Thyroid gland (tissue), 4 donors: Measurements from ENCODE around the gene POLR3GL.

Experiments
- CTCF ChIP-seq, 6 experiments: fragments of 200-600 bp in 3 of 6; fragments of 450-650 bp in 3 of 6; sonication (generic) in 3 of 6; IDR thresholded peaks; one replicate each; pipeline ENCODE4 v1.5.1; 2016 to 2019; ENCODE audit warnings: antibody characterized with exemption in 6 of 6, mild to moderate bottlenecking in 2 of 6, inconsistent platforms in 1 of 6, moderate library complexity in 1 of 6
- POLR2A ChIP-seq, 2 donors: fragments of 450-650 bp; IDR thresholded peaks; one replicate each; pipeline ENCODE4 v1.6.1; 2017; ENCODE audit warnings: antibody characterized with exemption in 2 of 2, mild to moderate bottlenecking in 2 of 2, moderate library complexity in 1 of 2

GRCh38 chr1:146010126-146010738 is 45.7 kb downstream of the POLR3GL start:
- peak in 1 of 2 donors; percentile 24 for TF ChIP-seq POLR2A (IDR thresholded peaks at IDR 0.05)
- no peak for TF ChIP-seq CTCF (IDR thresholded peaks at IDR 0.05)
